ENCODE measurements around the gene PPAN. TPM values are rescaled to one million over a fixed set of nuclear protein-coding genes. Genes with fewer than 3 reads are reported as not detected.

PPAN gene
- total RNA-seq, 2 donors from 2014 or later: 14.6 to 39.0 TPM

DNA sequence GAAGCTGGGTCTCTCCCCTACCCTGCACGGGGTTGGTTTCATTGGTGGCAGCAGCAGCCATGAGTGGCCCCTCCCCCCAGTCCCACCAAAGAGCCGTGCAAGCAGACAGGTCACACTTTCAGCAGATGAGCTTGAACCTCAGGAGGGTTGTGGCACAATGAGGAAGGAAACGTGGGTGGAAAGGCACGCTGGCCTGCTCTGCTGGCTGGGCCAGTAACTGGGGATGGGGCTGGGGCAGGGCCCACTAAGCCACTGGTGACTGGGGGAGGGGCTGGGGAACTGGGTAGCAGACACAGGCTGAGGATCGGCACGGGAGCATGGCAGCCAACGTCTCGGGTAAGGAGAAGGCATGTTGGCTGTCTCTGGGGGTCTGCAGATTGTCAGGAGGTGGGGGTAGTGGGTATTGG is 5.2 kb downstream of the PPAN start, which contains the start of gene P2RY11:
Gene P2RY11 (plus strand): TSS at position 289 of the 407 bp plus-strand sequence. CDS start 29 bp downstream, at position 318.
- H3K36me3 ChIP-seq: peaks cover 59% of the 10 kb centered on the region
- no peak for ATAC-seq (ENCODE audit: insufficient number of reproducible peaks, low FRiP score, low read depth)

DNA sequence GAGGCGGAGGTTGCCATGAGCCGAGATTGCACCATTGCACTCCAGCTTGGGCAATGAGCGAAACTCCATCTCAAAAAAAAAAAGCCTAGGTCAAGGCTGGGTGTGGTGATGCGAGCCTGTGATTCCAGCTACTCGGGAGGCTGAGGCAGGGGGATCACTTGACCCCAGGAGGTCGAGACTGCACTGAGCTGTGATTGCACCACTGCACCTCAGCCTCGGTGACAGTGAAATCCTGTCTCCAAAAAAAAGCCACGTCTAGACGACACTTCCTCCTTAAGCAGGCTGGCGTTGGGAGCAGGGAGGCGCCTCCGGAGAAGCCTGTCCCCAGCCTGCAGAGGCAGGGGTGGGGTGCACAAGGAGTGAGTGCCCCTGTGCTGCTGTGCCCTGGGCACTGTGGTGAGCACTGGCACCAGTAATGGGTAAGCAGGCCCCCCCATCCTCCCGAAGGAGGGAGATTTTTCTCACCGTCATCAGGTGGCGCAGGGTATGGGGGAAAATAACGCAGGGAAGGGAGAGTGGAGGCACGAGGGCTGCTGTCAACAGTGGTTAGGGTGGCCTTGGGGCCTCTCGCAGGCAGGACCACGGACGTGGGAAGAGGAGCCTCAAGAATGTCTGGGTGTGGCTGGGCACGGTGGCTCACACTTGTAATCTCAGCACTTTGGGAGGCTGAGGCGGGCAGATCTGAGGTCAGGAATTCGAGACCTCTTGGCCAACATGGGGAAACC is 6.0 kb downstream of the PPAN start:
- Histone ChIP-seq H3K36me3 (peaks cover 66% of the 10 kb centered on the region), H3K4me1 (ENCODE audit: control insufficient read depth in 1 of 2, low read depth in 2 of 2) (peaks cover 2 to 3% of the 10 kb centered on the region in 2 donors), H3K27me3 (replicated peaks; ENCODE audit: insufficient read depth) (no peaks in the 10 kb centered on the region), H3K4me3 (peak overlapping the region; percentile 16), H3K27ac (peak overlapping the region in 1 of 2 donors; percentile 30), H3K9me3 (no peaks in the 10 kb centered on the region)
- DNase-seq (ENCODE audit: low spot score) (no peak), ATAC-seq (ENCODE audit: insufficient number of reproducible peaks, low FRiP score, low read depth) (no peak)
- TF ChIP-seq, protein P1, sequence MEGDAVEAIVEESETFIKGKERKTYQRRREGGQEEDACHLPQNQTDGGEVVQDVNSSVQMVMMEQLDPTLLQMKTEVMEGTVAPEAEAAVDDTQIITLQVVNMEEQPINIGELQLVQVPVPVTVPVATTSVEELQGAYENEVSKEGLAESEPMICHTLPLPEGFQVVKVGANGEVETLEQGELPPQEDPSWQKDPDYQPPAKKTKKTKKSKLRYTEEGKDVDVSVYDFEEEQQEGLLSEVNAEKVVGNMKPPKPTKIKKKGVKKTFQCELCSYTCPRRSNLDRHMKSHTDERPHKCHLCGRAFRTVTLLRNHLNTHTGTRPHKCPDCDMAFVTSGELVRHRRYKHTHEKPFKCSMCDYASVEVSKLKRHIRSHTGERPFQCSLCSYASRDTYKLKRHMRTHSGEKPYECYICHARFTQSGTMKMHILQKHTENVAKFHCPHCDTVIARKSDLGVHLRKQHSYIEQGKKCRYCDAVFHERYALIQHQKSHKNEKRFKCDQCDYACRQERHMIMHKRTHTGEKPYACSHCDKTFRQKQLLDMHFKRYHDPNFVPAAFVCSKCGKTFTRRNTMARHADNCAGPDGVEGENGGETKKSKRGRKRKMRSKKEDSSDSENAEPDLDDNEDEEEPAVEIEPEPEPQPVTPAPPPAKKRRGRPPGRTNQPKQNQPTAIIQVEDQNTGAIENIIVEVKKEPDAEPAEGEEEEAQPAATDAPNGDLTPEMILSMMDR (IDR thresholded peaks at IDR 0.05): no peak

More for the DNA sequence above, 5.2 kb downstream of the PPAN start, which contains the start of gene P2RY11:
- TF ChIP-seq, protein P1 (IDR thresholded peaks at IDR 0.05): no peak
- peak within 1 kb of the TSS in 1 of 2 donors; percentile 30 for H3K27ac ChIP-seq
- no peaks in the 10 kb centered on the region for H3K27me3 ChIP-seq (replicated peaks; ENCODE audit: insufficient read depth)
- H3K4me3 ChIP-seq: peak within 1 kb of the TSS; percentile 16
- DNase-seq (ENCODE audit: low spot score): no peak
- no peaks in the 10 kb centered on the region for H3K9me3 ChIP-seq
- peaks cover 8 to 10% of the 10 kb centered on the region in 2 donors for H3K4me1 ChIP-seq (ENCODE audit: control insufficient read depth in 1 of 2, low read depth in 2 of 2)

DNA sequence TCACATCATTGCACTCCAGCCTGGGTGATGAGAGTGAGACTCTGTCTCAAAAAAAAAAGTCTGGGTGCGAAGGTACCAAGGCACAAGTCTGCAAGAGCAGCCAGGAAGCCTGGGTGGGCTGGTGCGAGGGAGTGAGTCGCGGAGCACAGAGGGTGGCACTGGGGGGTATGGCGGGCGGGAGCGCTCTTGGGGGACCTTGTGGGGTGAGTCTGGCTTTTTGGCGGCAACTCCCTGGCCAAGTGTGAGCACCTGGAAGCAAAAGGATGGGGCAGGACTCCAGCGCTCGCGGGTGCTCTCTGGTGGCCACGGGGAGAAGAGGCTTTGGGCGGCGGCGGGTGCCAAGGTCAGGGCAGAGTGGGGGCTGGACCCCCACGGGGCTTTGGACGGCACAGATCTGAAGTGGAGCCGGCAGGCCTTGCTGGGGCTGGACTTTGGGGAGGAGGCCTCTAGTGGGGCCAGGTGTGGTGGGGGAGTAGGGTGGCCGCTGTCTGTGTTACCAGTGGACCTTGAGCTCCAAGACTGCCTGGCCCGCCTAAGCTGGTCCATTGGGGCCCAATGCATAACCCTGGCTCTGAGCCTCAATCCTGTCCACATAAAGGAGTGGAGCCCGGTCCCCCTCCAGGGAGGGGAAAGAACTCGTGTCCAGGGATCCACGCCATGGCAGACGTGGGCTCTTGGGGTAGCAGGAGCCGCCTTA is 6.9 kb downstream of the PPAN start:
- TF ChIP-seq, protein P1 (IDR thresholded peaks at IDR 0.05): peak; percentile 30
- Histone ChIP-seq H3K27ac (no peak overlapping the region), H3K9me3 (no peaks in the 10 kb centered on the region), H3K27me3 (replicated peaks; ENCODE audit: insufficient read depth) (no peaks in the 10 kb centered on the region), H3K4me3 (no peak overlapping the region), H3K4me1 (ENCODE audit: control insufficient read depth in 1 of 2, low read depth in 2 of 2) (peaks cover 0 to 2% of the 10 kb centered on the region in 2 donors), H3K36me3 (peaks cover 65% of the 10 kb centered on the region)
- no peak for DNase-seq (ENCODE audit: low spot score)
- ATAC-seq (ENCODE audit: insufficient number of reproducible peaks, low FRiP score, low read depth): no peak

DNA sequence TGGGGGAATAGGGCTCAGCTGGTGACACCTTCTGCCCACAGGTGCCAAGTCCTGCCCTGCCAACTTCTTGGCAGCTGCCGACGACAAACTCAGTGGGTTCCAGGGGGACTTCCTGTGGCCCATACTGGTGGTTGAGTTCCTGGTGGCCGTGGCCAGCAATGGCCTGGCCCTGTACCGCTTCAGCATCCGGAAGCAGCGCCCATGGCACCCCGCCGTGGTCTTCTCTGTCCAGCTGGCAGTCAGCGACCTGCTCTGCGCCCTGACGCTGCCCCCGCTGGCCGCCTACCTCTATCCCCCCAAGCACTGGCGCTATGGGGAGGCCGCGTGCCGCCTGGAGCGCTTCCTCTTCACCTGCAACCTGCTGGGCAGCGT is 7.4 kb downstream of the PPAN start:
- Histone ChIP-seq H3K27ac (no peak overlapping the region), H3K36me3 (peaks cover 59% of the 10 kb centered on the region), H3K4me1 (ENCODE audit: control insufficient read depth in 1 of 2, low read depth in 2 of 2) (peaks cover 2 to 6% of the 10 kb centered on the region in 2 donors), H3K27me3 (replicated peaks; ENCODE audit: insufficient read depth) (no peaks in the 10 kb centered on the region), H3K4me3 (no peak overlapping the region), H3K9me3 (no peaks in the 10 kb centered on the region)
- ATAC-seq (ENCODE audit: insufficient number of reproducible peaks, low FRiP score, low read depth) (no peak), DNase-seq (ENCODE audit: low spot score) (no peak)
- TF ChIP-seq, protein P1 (IDR thresholded peaks at IDR 0.05): no peak

DNA sequence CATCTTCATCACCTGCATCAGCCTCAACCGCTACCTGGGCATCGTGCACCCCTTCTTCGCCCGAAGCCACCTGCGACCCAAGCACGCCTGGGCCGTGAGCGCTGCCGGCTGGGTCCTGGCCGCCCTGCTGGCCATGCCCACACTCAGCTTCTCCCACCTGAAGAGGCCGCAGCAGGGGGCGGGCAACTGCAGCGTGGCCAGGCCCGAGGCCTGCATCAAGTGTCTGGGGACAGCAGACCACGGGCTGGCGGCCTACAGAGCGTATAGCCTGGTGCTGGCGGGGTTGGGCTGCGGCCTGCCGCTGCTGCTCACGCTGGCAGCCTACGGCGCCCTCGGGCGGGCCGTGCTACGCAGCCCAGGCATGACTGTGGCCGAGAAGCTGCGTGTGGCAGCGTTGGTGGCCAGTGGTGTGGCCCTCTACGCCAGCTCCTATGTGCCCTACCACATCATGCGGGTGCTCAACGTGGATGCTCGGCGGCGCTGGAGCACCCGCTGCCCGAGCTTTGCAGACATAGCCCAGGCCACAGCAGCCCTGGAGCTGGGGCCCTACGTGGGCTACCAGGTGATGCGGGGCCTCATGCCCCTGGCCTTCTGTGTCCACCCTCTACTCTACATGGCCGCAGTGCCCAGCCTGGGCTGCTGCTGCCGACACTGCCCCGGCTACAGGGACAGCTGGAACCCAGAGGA is 7.9 kb downstream of the PPAN start:
- DNase-seq (ENCODE audit: low spot score) (no peak), ATAC-seq (ENCODE audit: insufficient number of reproducible peaks, low FRiP score, low read depth) (no peak)
- H3K9me3 ChIP-seq: no peaks in the 10 kb centered on the region
- no peak overlapping the region for H3K4me3 ChIP-seq
- peaks cover 8 to 12% of the 10 kb centered on the region in 2 donors for H3K4me1 ChIP-seq (ENCODE audit: control insufficient read depth in 1 of 2, low read depth in 2 of 2)
- no peaks in the 10 kb centered on the region for H3K27me3 ChIP-seq (replicated peaks; ENCODE audit: insufficient read depth)
- TF ChIP-seq, protein P1 (IDR thresholded peaks at IDR 0.05): no peak
- no peak overlapping the region for H3K27ac ChIP-seq
- peaks cover 54% of the 10 kb centered on the region for H3K36me3 ChIP-seq

Measured in thoracic aorta (tissue), 2 donors.